GM21515 (cell line): ENCODE measurements around the gene CROCC2.

Source experiments
- ATAC-seq: cut with Tn5 transposase; IDR thresholded peaks from one replicate; pipeline ENCODE4 v1.9.1; 2021; ENCODE audit not compliant: unreplicated experiment

CROCC2 gene

GRCh38 chr2:240996161-240996833 is 90.2 kb downstream of the CROCC2 start:
- no peak for ATAC-seq

- no peak for ATAC-seq
Measured at GRCh38 chr2:240996834-240997140, 90.7 kb downstream of the CROCC2 start.

GRCh38 chr2:240997141-240997855 is 91.2 kb downstream of the CROCC2 start:
- ATAC-seq, result no peak

- no peak for ATAC-seq
Measured at GRCh38 chr2:240997856-240998705, 91.9 kb downstream of the CROCC2 start, which contains the start of gene SNED1. TSS of gene SNED1 (plus strand) at chr2:240998618. CDS start at chr2:240998838, 220 bp downstream.

- ATAC-seq, result no peak
Measured at GRCh38 chr2:240998706-240998994, 92.5 kb downstream of the CROCC2 start.

- no peak for ATAC-seq
Measured at GRCh38 chr2:240998995-240999791, 93.1 kb downstream of the CROCC2 start.

- ATAC-seq, result no peak
Measured at GRCh38 chr2:240999873-241000541, 93.9 kb downstream of the CROCC2 start.

GRCh38 chr2:241000831-241001321 is 94.7 kb downstream of the CROCC2 start:
- no peak for ATAC-seq

GRCh38 chr2:241001413-241002274 is 95.5 kb downstream of the CROCC2 start:
- no peak for ATAC-seq

- no peak for ATAC-seq
Measured at GRCh38 chr2:241002275-241003046, 96.3 kb downstream of the CROCC2 start.

GRCh38 chr2:241003047-241003360 is 96.9 kb downstream of the CROCC2 start:
- no peak for ATAC-seq

GRCh38 chr2:241003369-241003768 is 97.2 kb downstream of the CROCC2 start:
- ATAC-seq, result no peak

GRCh38 chr2:241003830-241004564 is 97.9 kb downstream of the CROCC2 start:
- ATAC-seq, result no peak

- ATAC-seq, result no peak
Measured at GRCh38 chr2:241005569-241005968, 99.4 kb downstream of the CROCC2 start.

GRCh38 chr2:241006412-241006811 is 100.3 kb downstream of the CROCC2 start:
- ATAC-seq, result no peak

- no peak for ATAC-seq
Measured at GRCh38 chr2:241007111-241007510, 101.0 kb downstream of the CROCC2 start.

GRCh38 chr2:241007880-241008710 is 102.0 kb downstream of the CROCC2 start:
- no peak for ATAC-seq
